ENCODE data around the gene ZNF83.

Gene ZNF83

GRCh38 chr19:52637718-52638585, at the start of gene ZNF83:
Gene ZNF83, minus strand, starts transcription at chr19:52638355.
- no peak for TF ChIP-seq CTCF (IDR thresholded peaks at IDR 0.05)

GRCh38 chr19:52687684-52688083, 49.5 kb upstream of the ZNF83 start:
- TF ChIP-seq CTCF (IDR thresholded peaks at IDR 0.05) = no peak

GRCh38 chr19:52685811-52686210, 47.7 kb upstream of the ZNF83 start:
- no peak for TF ChIP-seq CTCF (IDR thresholded peaks at IDR 0.05)

GRCh38 chr19:52679598-52679997, 41.4 kb upstream of the ZNF83 start:
- no peak for TF ChIP-seq CTCF (IDR thresholded peaks at IDR 0.05)

GRCh38 chr19:52673014-52673413, 34.9 kb upstream of the ZNF83 start:
- TF ChIP-seq CTCF (IDR thresholded peaks at IDR 0.05) = no peak

GRCh38 chr19:52670046-52670445, 31.9 kb upstream of the ZNF83 start:
- TF ChIP-seq CTCF (IDR thresholded peaks at IDR 0.05) = no peak

GRCh38 chr19:52669586-52669985, 31.4 kb upstream of the ZNF83 start:
- TF ChIP-seq CTCF (IDR thresholded peaks at IDR 0.05) = no peak

All from LNCAP (cell line).